Smooth muscle cell (in vitro differentiated cells): Measurements from ENCODE around the gene PEX14. TPM values are rescaled to one million over a fixed set of nuclear protein-coding genes. Genes with fewer than 3 reads are reported as not detected.

ENCODE experiments used
- DNase-seq: peaks from one replicate; lab custom pipeline; 2025; ENCODE audit not compliant: unreplicated experiment; lab: John Stamatoyannopoulos, UW
- H2AFZ ChIP-seq: fragments of 200-600 bp; sonication (generic); 2 replicates; pipeline ENCODE4 v1.6.0; 2016; ENCODE audit warnings: antibody characterized with exemption, low read depth, mild to moderate bottlenecking
- H3F3A ChIP-seq: fragments of 200-600 bp; sonication (generic); 2 replicates; pipeline ENCODE4 v1.6.0; 2017; ENCODE audit warnings: antibody characterized with exemption, low read depth
- H3K27ac ChIP-seq: fragments of 200-600 bp; sonication (generic); 2 replicates; pipeline ENCODE4 v1.5.1; 2016; ENCODE audit warnings: low read depth, mild to moderate bottlenecking
- H3K27me3 ChIP-seq: fragments of 200-600 bp; sonication (generic); 2 replicates; pipeline ENCODE4 v1.6.1; 2016; ENCODE audit warnings: low read depth, mild to moderate bottlenecking
- H3K36me3 ChIP-seq: fragments of 200-600 bp; sonication (generic); 2 replicates; pipeline ENCODE4 v1.5.1; 2016; ENCODE audit warnings: low read depth
- H3K4me1 ChIP-seq: fragments of 200-600 bp; sonication (generic); 2 replicates; pipeline ENCODE4 v1.5.1; 2016; ENCODE audit warnings: low read depth
- H3K4me2 ChIP-seq: fragments of 200-600 bp; sonication (generic); 2 replicates; pipeline ENCODE4 v1.6.0; 2016; ENCODE audit warnings: mild to moderate bottlenecking
- H3K4me3 ChIP-seq: fragments of 200-600 bp; sonication (generic); 2 replicates; pipeline ENCODE4 v1.5.1; 2016; ENCODE audit warnings: mild to moderate bottlenecking
- H3K79me2 ChIP-seq: fragments of 200-600 bp; sonication (generic); 2 replicates; pipeline ENCODE4 v1.6.0; 2016; ENCODE audit warnings: low read depth, mild to moderate bottlenecking
- H3K9ac ChIP-seq: fragments of 200-600 bp; sonication (generic); 2 replicates; pipeline ENCODE4 v1.6.0; 2016; ENCODE audit warnings: low read depth
- H3K9me3 ChIP-seq: fragments of 200-600 bp; sonication (generic); replicated peaks from 2 replicates; pipeline ENCODE4 v1.5.1; 2016; ENCODE audit warnings: low read depth
- H4K20me1 ChIP-seq: fragments of 200-600 bp; sonication (generic); 2 replicates; pipeline ENCODE4 v1.6.0; 2016; ENCODE audit warnings: low read depth
- WGBS: methylation state at CpG from one replicate; pipeline ENCODE4 v1.1.7; 2016; ENCODE audit warnings: low lambda C conversion rate; 5-methylcytosine and 5-hydroxymethylcytosine counted together
- polyA plus RNA-seq: library from polyadenylated mRNA; unstranded; fragments of >200 nt; fragmentation: Nextera tagmentation; extraction: Ambion mirVana; gene quantifications from 2 replicates; pipeline ENCODE4 v1.2.1, GENCODE V29; 2016
- total RNA-seq: library from RNA; depleted of rRNA; stranded (reverse); fragments of >200 nt; gene quantifications from 2 replicates; pipeline ENCODE4 v1.2.3, GENCODE V29; 2014
- TF ChIP-seq, protein P1 (sequence below): fragments of 200-600 bp; sonication (generic); IDR thresholded peaks from 2 replicates; pipeline ENCODE4 v1.5.1; 2017; ENCODE audit warnings: borderline replicate concordance, mild to moderate bottlenecking, antibody characterized with exemption; ENCODE audit not compliant: insufficient read depth, poor library complexity, severe bottlenecking

The PEX14 gene
- total and polyA plus RNA-seq, 2 experiments from 2014 or later, result 14.2 to 15.2 TPM

DNA sequence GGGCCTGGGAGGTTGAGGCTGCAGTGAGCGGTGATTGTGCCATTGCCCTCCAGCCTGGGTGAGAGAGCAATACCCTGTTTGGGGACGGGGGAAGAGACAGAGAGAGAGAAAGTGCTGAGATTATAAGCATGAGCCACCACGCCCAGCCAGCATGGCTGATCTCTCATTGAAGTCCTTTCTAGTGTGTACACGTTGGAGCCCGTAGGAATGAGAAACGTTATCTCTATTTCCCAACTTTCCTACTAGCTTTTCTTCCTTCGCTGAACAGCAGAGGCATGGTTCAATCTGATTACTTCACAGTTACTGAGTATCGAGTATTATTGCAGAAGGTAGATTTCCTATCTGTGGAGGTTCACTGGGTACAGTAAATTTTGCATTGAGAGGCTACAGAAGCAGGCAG, 4.5 kb downstream of the PEX14 start:
- Histone ChIP-seq H2AFZ (no peak overlapping the region), H3K9ac (no peak overlapping the region), H4K20me1 (peaks cover 47% of the 10 kb centered on the region), H3K79me2 (peaks cover 76% of the 10 kb centered on the region), H3K27me3 (no peaks in the 10 kb centered on the region), H3K36me3 (no peaks in the 10 kb centered on the region), H3K4me1 (peaks cover 6% of the 10 kb centered on the region), H3K4me3 (no peak overlapping the region), H3K9me3 (no peaks in the 10 kb centered on the region), H3K4me2 (no peak overlapping the region), H3F3A (no peaks in the 10 kb centered on the region), H3K27ac (no peak overlapping the region)
- TF ChIP-seq, protein P1, sequence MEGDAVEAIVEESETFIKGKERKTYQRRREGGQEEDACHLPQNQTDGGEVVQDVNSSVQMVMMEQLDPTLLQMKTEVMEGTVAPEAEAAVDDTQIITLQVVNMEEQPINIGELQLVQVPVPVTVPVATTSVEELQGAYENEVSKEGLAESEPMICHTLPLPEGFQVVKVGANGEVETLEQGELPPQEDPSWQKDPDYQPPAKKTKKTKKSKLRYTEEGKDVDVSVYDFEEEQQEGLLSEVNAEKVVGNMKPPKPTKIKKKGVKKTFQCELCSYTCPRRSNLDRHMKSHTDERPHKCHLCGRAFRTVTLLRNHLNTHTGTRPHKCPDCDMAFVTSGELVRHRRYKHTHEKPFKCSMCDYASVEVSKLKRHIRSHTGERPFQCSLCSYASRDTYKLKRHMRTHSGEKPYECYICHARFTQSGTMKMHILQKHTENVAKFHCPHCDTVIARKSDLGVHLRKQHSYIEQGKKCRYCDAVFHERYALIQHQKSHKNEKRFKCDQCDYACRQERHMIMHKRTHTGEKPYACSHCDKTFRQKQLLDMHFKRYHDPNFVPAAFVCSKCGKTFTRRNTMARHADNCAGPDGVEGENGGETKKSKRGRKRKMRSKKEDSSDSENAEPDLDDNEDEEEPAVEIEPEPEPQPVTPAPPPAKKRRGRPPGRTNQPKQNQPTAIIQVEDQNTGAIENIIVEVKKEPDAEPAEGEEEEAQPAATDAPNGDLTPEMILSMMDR, result no peak
- DNase-seq, result no peak
- WGBS, result 82% methylated on average over 8 of the region's 8 CpGs

- no peaks in the 10 kb centered on the region for H3K9me3 ChIP-seq
- 100% methylated on average over 2 of the region's 2 CpGs for WGBS
- peaks cover 59% of the 10 kb centered on the region for H4K20me1 ChIP-seq
- no peak for DNase-seq
- H3K4me3 ChIP-seq, result no peak overlapping the region
- TF ChIP-seq, protein P1, result no peak
- no peaks in the 10 kb centered on the region for H3F3A ChIP-seq
- H3K4me1 ChIP-seq, result peaks cover 6% of the 10 kb centered on the region
- H2AFZ ChIP-seq, result no peak overlapping the region
- H3K79me2 ChIP-seq, result peaks cover 83% of the 10 kb centered on the region
- no peaks in the 10 kb centered on the region for H3K36me3 ChIP-seq
- H3K27ac ChIP-seq, result no peak overlapping the region
- no peaks in the 10 kb centered on the region for H3K27me3 ChIP-seq
- no peak overlapping the region for H3K9ac ChIP-seq
- no peak overlapping the region for H3K4me2 ChIP-seq
Observed at GRCh38 chr1:10480614-10481013, 5.9 kb downstream of the PEX14 start.

- Histone ChIP-seq H3K4me2 (no peak overlapping the region), H3F3A (no peaks in the 10 kb centered on the region), H3K4me3 (no peak overlapping the region), H3K27me3 (no peaks in the 10 kb centered on the region), H2AFZ (no peak overlapping the region), H3K79me2 (peaks cover 82% of the 10 kb centered on the region), H3K36me3 (no peaks in the 10 kb centered on the region), H3K9me3 (no peaks in the 10 kb centered on the region), H4K20me1 (peaks cover 86% of the 10 kb centered on the region), H3K27ac (no peak overlapping the region), H3K9ac (no peak overlapping the region), H3K4me1 (peaks cover 6% of the 10 kb centered on the region)
- DNase-seq, result no peak
- TF ChIP-seq, protein P1, result no peak
- 95% methylated on average over 6 of the region's 6 CpGs for WGBS
Observed at GRCh38 chr1:10484521-10484920, 9.8 kb downstream of the PEX14 start.

DNA sequence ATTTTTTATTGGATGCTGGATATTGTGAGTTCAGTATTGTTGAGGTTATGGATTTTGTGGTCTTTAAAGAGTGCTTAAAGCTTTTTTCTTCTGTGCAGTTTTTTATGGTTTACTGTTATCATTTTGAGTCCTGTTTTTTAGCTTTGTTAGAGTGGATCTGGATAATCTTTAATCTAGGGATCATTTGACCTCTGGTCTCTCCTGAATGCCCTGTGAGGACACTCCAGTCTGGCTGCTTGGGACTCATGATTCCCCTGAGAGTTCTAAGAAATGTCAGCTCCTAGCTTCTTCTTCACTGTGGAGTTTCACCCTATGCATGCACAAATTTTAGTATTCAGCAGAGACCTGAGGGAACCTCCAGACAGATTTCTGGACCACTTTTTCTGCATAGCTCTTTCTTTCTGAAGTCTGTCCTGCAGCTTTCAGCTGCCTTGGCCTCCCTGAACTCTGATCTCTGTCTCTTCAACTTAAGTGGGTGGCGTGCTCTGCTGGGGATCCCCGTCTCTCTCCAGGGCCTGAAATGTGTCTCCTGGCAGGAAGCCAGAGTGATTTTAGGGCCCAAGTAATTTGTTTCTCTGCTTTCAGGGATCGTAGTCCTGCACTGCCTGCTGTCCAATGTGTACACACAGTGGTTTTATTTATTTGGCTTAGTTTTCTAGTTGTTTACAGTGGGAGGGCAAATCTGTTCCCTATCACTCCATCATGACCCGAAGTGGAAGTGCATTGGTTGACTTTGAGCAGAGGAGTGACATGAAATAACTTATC, 14.7 kb downstream of the PEX14 start:
- Histone ChIP-seq H3K27me3 (no peaks in the 10 kb centered on the region), H3K79me2 (peaks cover 59% of the 10 kb centered on the region), H3K36me3 (no peaks in the 10 kb centered on the region), H4K20me1 (peaks cover 94% of the 10 kb centered on the region), H3K4me3 (no peak overlapping the region), H3K4me1 (peaks cover 13% of the 10 kb centered on the region), H3K9me3 (no peaks in the 10 kb centered on the region), H3F3A (no peaks in the 10 kb centered on the region), H3K9ac (no peak overlapping the region), H3K27ac (no peak overlapping the region), H2AFZ (no peak overlapping the region), H3K4me2 (no peak overlapping the region)
- DNase-seq, result no peak
- WGBS, result 67% methylated on average over 4 of the region's 4 CpGs
- TF ChIP-seq, protein P1, result no peak
